Osteoblast (primary cell): Measurements from ENCODE around the gene RBM20. TPM values are rescaled to one million over a fixed set of nuclear protein-coding genes. Genes with fewer than 3 reads are reported as not detected.

Experiments
- DNase-seq: peaks from one replicate; pipeline ENCODE4 v3.0.0; 2011; ENCODE audit warnings: low spot score, mixed read lengths; ENCODE audit not compliant: insufficient read length; ENCODE audit errors: missing footprints
- H2AFZ ChIP-seq: 2 replicates; pipeline ENCODE4 v1.6.0; 2011; ENCODE audit warnings: mild to moderate bottlenecking, low read length
- H3K27ac ChIP-seq: 2 replicates; pipeline ENCODE4 v1.5.1; 2011; ENCODE audit warnings: mild to moderate bottlenecking, low read depth, low read length, moderate library complexity
- H3K27me3 ChIP-seq: 2 replicates; pipeline ENCODE4 v1.6.0; 2012; ENCODE audit warnings: mild to moderate bottlenecking, control low read depth, inconsistent platforms, low read length, moderate library complexity; ENCODE audit not compliant: insufficient read depth
- H3K36me3 ChIP-seq: 2 replicates; pipeline ENCODE4 v1.5.1; 2011; ENCODE audit warnings: mild to moderate bottlenecking, low read length, control low read depth, moderate library complexity; ENCODE audit not compliant: insufficient read depth
- H3K4me1 ChIP-seq: 2 replicates; pipeline ENCODE4 v1.5.1; 2011; ENCODE audit warnings: mild to moderate bottlenecking, low read length, control low read depth, moderate library complexity; ENCODE audit not compliant: insufficient read depth
- H3K4me2 ChIP-seq: 2 replicates; pipeline ENCODE4 v1.6.0; 2011; ENCODE audit warnings: mild to moderate bottlenecking, low read length; ENCODE audit not compliant: insufficient read depth
- H3K4me3 ChIP-seq: fragments of 200-600 bp; sonication (generic); 3 replicates; pipeline ENCODE4 v1.5.1; 2012; ENCODE audit warnings: mild to moderate bottlenecking, low read length, inconsistent platforms; ENCODE audit not compliant: insufficient read depth
- H3K79me2 ChIP-seq: 2 replicates; pipeline ENCODE4 v1.6.0; 2012; ENCODE audit warnings: mild to moderate bottlenecking, low read length, control low read depth, inconsistent platforms; ENCODE audit not compliant: insufficient read depth
- H3K9me3 ChIP-seq: 2 replicates; pipeline ENCODE4 v1.5.1; 2011; ENCODE audit warnings: low read depth, low read length, control low read depth
- H4K20me1 ChIP-seq: 2 replicates; pipeline ENCODE4 v1.6.0; 2012; ENCODE audit warnings: mild to moderate bottlenecking, low read length, control low read depth; ENCODE audit not compliant: insufficient read depth
- CTCF ChIP-seq: IDR thresholded peaks from 2 replicates; pipeline ENCODE4 v1.5.1; 2011; ENCODE audit warnings: mild to moderate bottlenecking, low read depth, low read length, moderate library complexity; ENCODE audit errors: extremely low read depth
- total RNA-seq: library from RNA; depleted of rRNA; stranded (reverse); fragments of >200 nt; gene quantifications from 2 replicates; pipeline ENCODE4 v1.2.3, GENCODE V29; 2012

The RBM20 gene
- total RNA-seq, 1 donor: not detected

GRCh38 chr10:110652475-110653118 is 8.5 kb downstream of the RBM20 start:
- no peak overlapping the region for H3K4me3 ChIP-seq
- DNase-seq: no peak
- H3K4me2 ChIP-seq: no peak overlapping the region
- no peaks in the 10 kb centered on the region for H4K20me1 ChIP-seq
- H3K4me1 ChIP-seq: no peaks in the 10 kb centered on the region
- TF ChIP-seq CTCF: no peak
- H3K9me3 ChIP-seq: no peaks in the 10 kb centered on the region
- H3K27ac ChIP-seq: no peak overlapping the region
- H3K27me3 ChIP-seq: peaks cover 12% of the 10 kb centered on the region
- H3K36me3 ChIP-seq: no peaks in the 10 kb centered on the region
- H2AFZ ChIP-seq: no peak overlapping the region
- no peaks in the 10 kb centered on the region for H3K79me2 ChIP-seq

- Histone ChIP-seq H4K20me1 (no peaks in the 10 kb centered on the region), H3K4me1 (no peaks in the 10 kb centered on the region), H3K79me2 (no peaks in the 10 kb centered on the region), H3K4me3 (no peak overlapping the region), H3K27me3 (peaks cover 7% of the 10 kb centered on the region), H2AFZ (no peak overlapping the region), H3K4me2 (no peak overlapping the region), H3K36me3 (no peaks in the 10 kb centered on the region), H3K27ac (no peak overlapping the region), H3K9me3 (no peaks in the 10 kb centered on the region)
- TF ChIP-seq CTCF: no peak
- DNase-seq: no peak
These were observed 11.2 kb downstream of the RBM20 start for GRCh38 chr10:110655320-110655719.

GRCh38 chr10:110656612-110657011 is 12.5 kb downstream of the RBM20 start:
- no peaks in the 10 kb centered on the region for H3K9me3 ChIP-seq
- peaks cover 5% of the 10 kb centered on the region for H3K27me3 ChIP-seq
- H2AFZ ChIP-seq: no peak overlapping the region
- no peak for DNase-seq
- H3K4me2 ChIP-seq: no peak overlapping the region
- H3K36me3 ChIP-seq: no peaks in the 10 kb centered on the region
- no peak overlapping the region for H3K27ac ChIP-seq
- H3K4me3 ChIP-seq: no peak overlapping the region
- no peaks in the 10 kb centered on the region for H4K20me1 ChIP-seq
- H3K79me2 ChIP-seq: no peaks in the 10 kb centered on the region
- TF ChIP-seq CTCF: no peak
- H3K4me1 ChIP-seq: no peaks in the 10 kb centered on the region

GRCh38 chr10:110657973-110658691 is 14.0 kb downstream of the RBM20 start:
- Histone ChIP-seq H3K27ac (no peak overlapping the region), H3K4me3 (no peak overlapping the region), H3K4me1 (no peaks in the 10 kb centered on the region), H3K36me3 (no peaks in the 10 kb centered on the region), H3K4me2 (no peak overlapping the region), H3K79me2 (no peaks in the 10 kb centered on the region), H3K9me3 (no peaks in the 10 kb centered on the region), H4K20me1 (no peaks in the 10 kb centered on the region), H2AFZ (no peak overlapping the region), H3K27me3 (peaks cover 10% of the 10 kb centered on the region)
- no peak for DNase-seq
- TF ChIP-seq CTCF: no peak
